Stimulated activated CD4-positive, alpha-beta T cell treated with anti-CD3 and anti-CD28 coated beads, Interleukin-15, amount 100 ng/mL, for 48 hours (primary cell): ENCODE results near the gene ZNF708.
"Not testable (repeated sequence)": the region's sequence is repeated elsewhere in the genome, so short reads cannot be mapped to it uniquely, and the experiment has no call there.

Experiments
- DNase-seq, 2 donors: peaks; one replicate each; pipeline ENCODE4 v3.0.0-alpha.2; 2020; ENCODE audit warnings: low read depth in 2 of 2

The ZNF708 gene

GRCh38 chr19:21260164-21260847, 68.9 kb downstream of the ZNF708 start:
- no peak for DNase-seq

- DNase-seq: not testable (repeated sequence)
These were observed 69.6 kb downstream of the ZNF708 start for GRCh38 chr19:21259421-21260124.

GRCh38 chr19:21256722-21257121, 72.5 kb downstream of the ZNF708 start:
- DNase-seq: no peak
